HUDEP-2 (cell line): ENCODE data around the gene SRSF9.

Source experiments
- DNase-seq, 76 experiments: peaks; one replicate each; lab custom pipeline; 2025; ENCODE audit not compliant: unreplicated experiment in 76 of 76; lab: John Stamatoyannopoulos, UW

Gene SRSF9

DNA sequence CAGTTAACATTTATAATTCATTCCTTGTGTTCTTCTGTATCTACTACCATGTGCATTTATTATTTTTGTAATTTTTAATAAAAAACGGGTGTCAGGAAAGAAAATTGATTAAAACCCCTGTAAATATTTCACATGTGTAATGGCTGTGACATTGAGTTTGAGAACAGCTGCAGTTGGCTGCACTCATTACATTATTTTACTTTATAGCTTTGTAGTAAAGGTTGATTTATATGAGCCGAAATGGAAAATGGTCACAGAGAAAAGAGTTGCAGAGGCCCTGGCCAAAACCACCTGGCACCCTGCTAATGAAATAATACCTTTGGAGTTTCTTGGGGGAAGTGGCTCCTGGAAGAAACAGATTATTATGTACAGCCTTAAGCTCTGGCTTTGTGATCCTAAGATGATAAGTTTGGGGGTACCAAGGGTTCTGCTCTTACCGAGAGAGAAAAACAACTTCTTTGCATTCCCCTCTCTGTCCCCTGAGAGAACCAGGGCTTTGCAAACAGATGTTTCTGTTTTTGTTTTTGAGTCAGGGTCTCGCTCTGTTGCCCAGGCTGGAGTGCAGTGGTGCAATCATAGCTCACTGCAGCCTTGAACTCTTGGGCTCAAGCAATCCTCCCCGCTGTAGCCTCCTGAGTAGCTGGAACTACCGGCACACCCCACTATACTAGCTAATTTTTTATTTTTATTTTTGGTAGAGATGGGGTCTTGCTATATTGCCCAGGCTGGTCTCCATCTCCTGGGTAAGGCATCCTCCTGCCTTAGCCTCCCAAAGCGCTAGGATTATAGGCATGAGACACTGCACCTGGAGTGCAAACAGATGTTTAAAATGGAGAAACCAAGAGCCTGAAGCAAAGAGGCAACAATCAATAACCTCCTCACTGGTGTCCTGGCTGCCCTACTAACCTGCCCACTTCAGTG is 16.7 kb upstream of the SRSF9 start:
- no peak for DNase-seq

DNA sequence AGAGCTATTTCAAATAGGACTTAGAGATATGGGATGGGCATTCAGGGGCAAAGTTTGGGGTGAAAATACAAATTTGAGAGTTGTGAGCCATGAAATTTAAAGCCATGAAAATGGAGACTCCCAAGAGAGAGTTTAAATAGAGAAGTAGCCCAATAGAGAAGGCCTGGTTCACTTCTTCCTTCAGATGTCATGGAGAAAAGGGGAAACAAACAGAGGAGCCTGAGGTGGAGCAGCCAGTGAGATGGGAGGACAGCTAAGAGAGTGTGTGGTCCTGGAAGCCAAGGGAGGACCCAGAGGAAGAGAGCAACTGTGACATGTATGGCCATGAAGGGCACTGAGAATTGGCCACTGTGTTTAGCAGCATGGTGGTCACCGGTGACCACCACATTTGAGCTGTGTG is 14.1 kb upstream of the SRSF9 start:
- no peak for DNase-seq

DNA sequence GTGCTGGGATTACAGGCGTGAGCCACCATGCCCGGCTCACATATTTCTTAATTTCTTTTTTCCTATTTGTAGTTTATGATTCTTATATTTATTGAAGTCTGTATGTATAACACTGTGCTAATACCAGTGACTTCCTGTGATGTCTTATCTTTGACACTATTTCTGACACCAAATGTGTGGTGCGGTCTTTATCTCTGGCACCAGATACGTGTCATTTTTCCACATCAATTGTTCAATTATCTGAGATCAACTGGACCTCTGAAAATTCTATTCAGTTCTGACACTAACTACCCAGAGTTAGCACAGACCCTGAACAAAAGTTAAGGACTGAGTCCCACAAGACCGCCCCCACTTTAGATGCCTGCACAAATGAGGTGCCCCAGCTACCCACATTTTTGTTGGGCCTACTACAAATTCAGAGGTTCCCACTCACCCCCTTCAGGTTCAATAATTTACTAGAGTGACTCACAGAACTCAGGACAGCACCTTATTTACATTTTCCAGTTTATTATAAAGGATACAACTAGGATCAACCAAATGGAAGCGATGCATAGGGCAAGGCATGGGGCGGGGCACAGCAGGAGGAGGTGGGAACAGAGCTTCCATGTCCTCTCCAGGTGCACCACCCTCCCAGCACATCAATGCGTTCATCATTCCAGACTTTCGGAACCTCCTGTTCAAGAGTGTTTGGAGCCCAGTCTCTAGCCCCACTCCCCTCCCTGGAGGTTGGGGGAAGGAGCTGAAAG is 11.6 kb upstream of the SRSF9 start:
- peak in 23 of 76 experiments; percentile 7 to 64 (median 28) for DNase-seq

DNA sequence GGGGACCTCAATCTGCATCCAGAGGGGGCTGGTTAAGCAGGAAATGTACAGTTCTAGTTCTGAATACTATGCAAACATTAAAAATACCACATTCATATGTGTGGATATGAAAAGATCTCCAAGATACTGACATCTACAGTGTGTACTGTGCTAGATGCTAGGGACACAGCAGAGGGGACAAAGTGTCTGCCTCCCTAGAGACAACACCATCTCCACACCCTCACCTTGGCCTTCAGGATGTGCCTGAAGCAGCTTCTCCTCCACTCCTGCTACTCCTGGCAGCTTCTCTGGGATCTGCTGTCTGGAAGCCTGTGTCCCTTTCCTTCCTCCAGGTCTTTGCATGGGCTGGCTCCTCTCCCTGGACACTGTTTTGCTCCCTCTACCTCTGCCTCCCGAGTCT is 10.7 kb upstream of the SRSF9 start:
- DNase-seq: no peak

DNA sequence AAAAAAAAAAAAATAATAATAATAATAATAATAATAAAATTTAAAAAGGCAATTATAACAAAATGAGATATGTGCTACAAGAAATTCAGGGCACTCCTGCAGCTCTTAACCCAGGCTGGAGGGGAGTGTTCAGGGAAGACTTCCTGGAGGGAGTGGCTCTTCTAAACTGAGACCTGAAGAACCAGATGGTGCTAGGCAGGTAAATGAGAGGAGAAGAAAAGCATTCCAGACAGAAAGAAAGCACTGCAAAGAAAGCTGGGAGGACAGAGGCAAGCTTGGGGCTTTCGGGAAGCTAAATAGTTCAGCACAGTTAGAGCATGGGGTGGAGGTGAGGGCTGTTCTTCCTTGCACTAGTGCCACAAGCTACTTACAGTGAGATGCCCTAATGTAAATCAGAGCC is 9.9 kb upstream of the SRSF9 start:
- DNase-seq: peak in 1 of 76 experiments; percentile 9

DNA sequence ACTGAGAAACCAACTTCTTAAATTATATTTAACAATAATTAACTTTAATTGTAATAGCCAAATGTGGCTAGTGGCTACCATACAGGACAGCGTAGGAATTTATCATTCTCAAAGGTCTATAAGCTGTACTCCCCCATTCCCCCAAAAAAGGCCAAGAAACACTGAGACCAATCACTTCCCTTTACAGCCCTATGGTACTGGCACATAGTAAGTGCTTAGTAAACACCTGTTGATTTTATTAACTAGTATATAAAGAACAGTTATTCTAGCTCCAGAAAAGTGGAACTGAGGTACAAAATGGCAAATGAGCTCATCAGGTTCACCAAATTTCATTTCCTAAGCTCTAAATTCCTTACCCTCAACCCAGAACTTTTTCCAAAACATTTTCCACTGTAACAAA is 6.1 kb upstream of the SRSF9 start:
- DNase-seq: no peak

DNA sequence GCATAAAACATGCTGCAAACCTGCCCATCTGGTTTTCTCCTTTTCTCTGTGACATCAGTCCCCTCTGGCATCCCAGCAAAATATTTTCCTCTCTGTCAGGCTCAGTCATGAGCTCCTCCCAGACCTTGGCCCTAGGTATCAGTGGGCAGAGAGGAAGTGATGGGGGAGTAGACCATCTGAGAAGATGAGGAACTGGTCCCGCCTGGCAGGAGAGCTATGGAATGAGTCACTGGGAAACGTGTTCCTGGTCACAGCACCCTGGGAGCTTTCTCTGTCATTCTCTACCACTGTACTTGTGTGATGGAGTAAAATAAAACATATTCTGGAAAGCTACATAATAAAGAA is 5.0 kb upstream of the SRSF9 start:
- peak in 2 of 76 experiments; percentile 15 to 19 for DNase-seq

DNA sequence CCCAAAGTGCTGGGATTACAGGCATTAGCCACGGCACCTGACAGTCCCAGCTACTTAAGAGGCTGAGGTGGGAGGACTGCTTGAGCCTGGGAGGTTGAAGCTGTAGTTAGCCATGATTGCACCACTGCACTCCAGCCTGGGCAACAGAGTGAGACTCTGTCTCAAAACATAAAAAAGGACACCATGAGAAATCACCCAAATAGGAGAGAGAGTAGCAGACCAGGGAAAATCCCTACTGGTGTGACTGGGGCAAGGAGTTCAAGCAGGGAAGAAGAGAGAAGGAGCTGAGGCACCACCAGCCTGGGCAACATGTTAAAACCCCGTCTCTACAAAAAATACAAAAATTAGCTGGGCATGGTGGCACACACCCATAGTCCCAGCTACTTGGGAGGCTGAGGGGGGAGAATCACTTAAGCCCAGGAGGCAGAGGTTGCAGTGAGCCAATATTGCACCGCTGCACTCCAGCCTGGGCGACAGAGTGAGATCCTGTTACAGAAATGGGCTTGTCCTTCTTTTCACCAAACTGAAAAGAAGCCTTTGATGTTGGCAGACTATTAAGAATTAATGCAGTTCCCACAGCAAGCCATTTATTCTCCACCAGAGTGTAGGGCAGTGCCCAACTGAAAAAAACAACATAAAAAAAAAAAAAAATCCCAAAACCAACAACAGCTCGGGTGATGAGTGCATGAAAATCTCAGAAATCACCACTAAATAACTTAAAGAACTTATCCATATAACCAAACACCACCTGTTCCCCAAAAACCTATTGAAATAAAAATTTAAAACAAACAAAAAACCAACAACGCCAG is 4.5 kb upstream of the SRSF9 start:
- no peak for DNase-seq

DNA sequence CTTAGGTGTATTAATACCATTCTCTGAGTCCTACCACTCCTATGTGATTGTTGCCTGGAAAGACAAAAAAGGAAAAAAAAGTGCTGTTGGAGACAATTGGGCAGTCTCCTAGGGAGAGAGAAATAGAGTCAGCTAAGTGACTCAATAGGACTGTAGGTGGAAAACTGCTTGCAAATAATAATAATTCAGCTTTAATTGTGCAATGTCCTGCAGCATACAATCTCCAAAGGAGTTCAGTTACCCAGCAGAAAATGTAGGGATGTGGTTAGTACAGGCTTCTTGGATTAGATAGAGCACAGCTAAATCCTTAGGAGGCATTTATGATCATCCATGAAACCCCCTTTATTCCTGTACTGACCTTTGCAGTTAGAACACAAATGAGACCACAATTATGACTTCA is 3.0 kb upstream of the SRSF9 start:
- DNase-seq: no peak

DNA sequence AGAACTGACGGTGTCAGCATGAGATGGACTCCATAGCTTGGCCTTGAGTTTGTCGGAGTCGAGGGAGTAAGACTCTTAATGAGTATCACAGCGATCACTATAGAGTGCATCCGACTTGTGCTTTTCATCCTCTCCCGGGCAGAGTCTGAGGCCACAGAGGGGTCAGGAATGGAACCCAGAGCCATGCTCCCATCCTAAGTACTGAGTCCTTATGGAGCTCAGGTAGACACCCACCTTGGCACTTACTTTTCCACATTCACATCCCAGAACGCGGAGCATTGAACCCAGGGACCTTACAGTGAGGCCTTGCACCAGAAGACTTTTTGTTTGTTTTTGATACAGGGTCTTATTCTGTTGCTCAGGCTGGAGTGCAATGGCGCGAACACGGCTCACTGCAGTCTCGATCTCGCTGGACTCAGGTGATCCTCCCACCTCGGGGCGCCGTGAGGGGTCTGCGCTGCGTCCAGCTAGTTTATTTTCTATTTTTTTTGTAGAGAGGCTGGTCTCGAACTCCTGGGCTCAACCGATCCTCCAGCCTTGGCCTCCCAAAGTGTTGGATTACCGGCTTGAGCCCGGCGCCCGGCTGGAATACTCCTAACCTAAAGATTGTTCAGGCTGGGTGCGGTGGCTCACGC is 719 bp upstream of the SRSF9 start:
- DNase-seq: peak in 3 of 76 experiments; percentile 36 to 50 (median 39)

DNA sequence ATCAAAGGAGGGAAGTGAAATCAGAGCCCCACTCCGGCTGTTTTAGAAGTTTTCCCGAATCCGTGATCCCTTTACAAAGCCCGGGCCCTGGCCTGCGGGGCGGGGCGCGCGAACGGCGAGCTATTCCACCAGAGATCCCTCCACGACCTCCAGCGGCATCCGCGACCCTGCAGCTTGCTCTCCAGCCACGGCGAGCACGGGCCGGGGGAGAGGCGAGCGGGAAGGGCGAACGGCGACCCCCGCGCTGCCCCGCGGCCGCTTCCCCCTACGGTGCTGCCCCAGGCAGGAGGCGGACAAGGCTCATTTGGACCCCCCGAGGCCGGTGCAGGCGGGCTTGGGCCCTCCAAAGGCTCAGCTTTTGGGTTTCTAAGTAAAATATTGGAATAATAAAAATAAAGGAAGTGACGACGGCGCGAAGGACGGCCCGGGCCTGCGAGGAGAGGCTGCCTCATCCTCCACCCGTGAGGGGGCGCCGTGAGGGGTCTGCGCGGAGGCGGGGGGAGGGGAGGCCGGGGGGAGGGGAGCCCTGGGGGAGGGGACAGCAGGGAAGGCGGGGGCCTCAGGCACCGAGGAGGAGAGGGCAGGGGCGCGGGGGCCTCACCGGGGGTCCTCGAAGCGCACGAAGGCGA is 613 bp downstream of the SRSF9 start:
- DNase-seq: peak in 3 of 76 experiments; percentile 12 to 44 (median 34)

DNA sequence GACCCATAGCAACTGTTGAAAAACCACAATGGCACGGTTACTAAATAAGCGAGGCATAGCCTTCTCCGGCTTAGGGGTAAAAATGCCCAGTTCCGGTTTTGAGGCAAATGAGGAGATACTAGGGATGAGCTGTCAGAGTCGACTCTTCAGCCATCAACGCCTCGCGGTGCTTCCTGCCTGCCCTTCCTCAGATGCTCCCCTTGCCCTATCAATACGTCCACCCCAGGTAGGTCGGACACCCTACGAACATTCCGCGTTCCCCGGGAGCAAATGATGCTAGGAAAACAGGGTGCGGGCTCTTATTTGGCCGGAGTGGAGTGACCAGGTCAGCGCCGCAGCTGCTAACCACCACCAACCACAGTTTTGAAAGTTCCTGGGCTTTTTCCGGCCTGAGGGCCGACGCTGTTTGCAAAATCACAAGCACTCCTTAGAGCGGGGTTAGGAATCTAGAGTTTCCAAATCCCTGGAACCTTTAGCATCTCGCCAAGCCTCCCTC is 1.2 kb downstream of the SRSF9 start:
- peak in 5 of 76 experiments; percentile 12 to 21 (median 16) for DNase-seq

DNA sequence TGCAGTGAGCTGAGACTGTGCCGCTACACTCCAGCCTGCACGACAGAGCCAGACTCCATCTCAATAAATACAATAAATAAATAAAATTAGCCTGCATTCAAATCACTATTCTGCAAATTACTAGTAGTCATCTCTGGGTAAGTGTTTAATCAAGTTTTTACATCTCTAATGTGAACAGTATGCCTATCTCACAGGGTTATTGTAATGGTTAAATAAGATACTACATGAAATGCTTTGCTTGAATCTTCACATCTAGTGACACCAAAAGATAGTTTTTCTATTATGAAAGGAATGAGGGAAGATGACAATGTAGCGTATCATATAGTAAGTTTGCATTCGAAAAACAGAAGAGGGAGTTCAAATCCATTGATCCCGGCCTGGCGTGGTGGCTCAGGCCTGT is 2.1 kb downstream of the SRSF9 start:
- DNase-seq: no peak

DNA sequence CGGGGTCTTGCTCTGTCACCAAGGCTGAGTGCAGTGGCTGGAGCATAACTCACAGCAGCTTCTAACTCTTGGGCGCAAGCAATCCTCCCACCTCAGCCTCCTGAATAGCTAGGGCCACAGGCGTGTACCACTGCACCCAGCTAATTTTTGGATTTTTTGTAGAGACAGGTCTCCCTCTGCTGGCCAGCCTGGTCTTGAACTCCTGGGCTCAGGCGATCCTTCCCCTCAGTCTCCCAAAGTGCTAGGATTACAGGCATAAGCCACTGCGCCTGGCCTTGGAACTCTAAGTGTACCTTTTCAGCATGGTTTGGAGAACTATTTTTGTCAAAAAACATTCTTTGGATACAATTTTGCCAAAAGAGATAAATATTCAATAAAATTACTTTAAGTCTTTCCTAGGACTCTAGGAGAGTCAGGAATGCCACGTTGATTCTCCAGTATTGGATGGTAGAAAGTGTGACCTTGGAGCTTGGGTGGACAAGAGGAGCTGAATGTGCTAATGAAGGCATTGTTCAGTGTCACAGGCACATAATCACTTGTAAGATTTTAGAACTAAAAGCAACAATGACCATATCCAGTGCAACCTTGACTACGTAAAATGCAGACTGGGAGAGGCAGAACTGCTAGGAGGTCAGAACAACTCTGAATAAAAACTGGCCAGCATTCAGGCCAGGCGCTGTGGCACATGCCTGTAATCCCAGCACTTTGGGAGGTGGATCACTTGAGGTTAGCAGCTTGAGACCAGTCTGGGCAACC is 2.8 kb downstream of the SRSF9 start:
- peak in 55 of 76 experiments; percentile 7 to 67 (median 30) for DNase-seq

DNA sequence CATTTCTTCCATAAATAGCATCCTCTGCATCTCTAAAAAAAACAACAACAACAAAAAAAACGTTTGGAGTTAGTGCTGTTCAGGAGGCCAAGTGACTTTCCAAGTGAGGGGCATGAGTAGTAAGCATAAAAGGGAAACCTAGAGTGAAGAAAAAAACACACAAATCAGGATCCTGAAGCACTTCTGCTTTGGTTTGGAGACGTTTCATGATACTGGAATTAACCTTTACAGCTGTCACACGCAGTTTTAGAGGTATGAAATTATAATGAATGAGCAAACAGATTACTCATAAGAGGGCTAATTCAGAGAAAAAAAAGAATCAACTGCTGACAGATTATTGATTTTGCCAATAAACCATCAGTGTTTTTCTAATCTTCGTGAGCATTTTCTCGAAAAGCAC is 3.8 kb downstream of the SRSF9 start:
- no peak for DNase-seq

DNA sequence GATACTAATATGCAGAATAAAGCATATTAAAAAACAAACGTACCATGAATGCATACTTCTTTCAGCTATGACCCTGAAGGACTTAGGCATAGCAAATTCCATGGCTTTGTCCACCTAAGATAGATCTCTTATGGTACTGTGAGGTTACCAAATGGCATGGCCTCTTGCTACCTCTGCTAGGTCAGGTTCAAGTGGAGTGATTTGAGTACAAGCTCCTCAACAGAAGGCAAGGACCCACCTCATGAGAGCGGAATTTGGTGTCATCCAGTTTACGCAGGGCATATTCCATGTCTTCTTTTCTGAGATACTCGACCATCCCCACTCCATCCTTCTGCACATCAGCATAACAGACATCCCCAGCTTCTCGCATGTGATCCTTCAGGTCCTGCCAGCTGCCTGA is 5.8 kb downstream of the SRSF9 start:
- no peak for DNase-seq

DNA sequence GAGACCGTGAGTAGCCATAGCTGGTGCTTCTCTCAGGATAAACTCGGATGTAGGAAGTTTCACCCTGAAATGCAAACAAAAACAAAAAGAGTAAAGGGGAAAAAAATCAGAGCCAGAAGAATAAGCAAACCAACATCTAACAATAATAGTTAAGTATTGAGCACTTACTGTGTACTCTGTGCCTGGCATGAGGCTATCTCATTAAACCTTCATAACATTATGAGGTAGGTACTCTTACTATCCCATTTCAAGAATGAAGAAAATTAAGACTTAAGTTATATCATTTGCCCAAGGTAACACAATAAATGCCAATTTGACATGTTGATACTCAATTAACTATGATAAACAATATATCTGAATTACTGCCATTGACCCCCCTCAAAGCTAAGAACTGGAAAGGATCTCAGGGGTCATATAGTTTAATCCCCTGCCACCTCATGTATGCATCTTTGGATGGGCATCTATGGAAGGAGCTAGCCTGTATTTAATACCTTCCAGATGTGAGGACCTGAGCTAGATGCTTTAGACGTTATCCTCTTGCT is 7.4 kb downstream of the SRSF9 start:
- DNase-seq: no peak

DNA sequence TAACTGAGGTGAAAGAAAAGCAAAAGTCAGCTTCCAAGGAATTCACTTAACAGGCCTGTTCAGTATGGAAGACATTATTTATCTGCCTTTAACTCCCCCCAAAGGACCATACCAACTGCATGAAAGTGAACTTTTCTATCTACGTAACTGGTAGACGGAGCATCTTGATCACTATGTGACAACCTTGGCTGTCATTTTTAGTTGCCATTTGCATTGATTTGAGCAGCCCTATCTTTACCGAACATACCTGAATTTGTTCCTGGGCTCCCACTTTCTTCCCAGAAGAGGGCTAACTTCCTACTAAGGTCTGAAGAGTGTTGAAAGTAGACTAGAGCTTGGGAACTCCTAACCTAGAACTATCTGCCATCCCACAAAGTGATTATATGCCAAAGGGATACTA is 9.4 kb downstream of the SRSF9 start:
- no peak for DNase-seq

DNA sequence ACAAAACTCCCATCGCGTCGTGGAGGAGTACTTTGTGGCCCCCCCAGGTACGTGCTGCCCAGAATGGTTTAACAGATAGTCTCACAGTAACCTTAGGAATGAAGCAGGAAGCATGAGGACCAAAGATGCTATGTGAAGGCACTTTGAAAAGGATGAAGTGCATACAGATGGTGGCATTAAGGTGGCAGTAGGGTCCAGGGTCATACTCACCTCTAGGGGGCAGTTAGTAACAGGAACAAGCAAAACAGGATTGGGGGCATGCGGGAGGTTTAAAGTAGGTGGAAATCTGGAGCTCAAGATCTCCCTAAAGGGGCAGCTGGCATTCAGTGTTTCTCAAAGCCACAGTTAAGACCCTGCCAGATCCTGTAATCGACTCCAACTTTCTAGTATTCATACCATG is 12.4 kb downstream of the SRSF9 start:
- peak in 8 of 76 experiments; percentile 2 to 25 (median 9) for DNase-seq
